22Rv1 (cell line): Measurements from ENCODE around the gene RABL6.

Experiments used
- CTCF ChIP-seq: fragments of 450-650 bp; IDR thresholded peaks from 2 replicates; pipeline ENCODE4 v1.5.1; 2017; ENCODE audit warnings: mild to moderate bottlenecking
- ZFX ChIP-seq: fragments of 450-650 bp; IDR thresholded peaks from 2 replicates; pipeline ENCODE4 v1.6.1; 2017; ENCODE audit warnings: antibody characterized with exemption, borderline replicate concordance

DNA sequence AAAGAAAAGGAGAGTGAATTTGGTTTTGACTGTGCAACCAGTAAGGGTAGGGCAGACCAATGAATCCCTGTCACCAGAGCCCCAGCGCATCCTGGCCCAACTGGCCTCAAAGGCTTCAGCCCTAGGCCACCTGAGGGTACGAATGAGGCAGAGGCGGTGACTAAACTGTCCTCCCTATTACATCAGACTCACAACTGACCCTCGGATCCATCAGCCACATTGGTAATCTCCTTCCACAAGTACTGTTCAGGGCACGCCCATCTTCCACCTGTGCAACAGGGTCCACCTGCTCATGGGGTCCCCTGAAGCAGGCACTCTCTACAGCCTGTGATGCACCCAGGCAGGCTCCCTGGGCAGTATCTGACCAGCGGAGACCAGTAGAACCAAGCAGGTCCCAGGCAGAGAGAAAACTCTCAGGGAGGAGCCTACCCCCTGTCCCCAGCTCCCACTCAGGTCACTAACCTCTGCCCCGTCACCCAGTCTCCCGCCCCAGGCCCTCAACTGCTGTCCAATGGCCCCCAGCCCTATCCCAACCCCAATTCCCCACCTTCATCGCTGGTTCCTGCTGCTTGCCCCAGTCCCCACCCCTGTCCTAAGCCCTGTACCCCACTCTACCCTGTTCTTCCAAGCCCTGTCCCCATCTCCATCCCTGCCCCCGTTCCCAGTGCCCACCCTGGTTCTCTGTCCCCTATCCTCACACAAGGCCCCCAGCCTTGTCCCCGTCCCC, 57.5 kb downstream of the RABL6 start:
- TF ChIP-seq CTCF = no peak
- TF ChIP-seq ZFX = no peak
